ENCODE measurements around the gene RBPJ.

RBPJ gene

DNA sequence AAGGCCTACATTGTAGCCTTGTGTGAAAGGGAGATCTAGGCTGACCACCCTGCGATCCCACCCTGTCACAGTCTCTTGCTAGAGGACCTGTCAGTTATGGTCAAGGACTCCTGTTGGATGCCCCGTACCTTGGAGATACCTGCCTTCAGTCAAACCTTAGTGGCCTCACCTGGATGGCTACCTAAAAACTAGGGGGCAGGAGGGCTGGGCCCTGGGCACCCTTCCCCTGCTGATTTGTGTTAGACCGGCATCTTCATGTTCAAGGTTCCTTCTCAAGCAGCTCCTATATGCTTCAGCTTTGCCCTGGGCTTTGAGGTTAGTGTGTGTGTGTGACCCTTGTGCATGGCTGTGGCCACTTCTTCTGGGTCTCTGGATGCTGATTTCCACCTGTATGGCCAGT lies 134.1 kb downstream of the RBPJ start:
- CTCF ChIA-PET, result interaction anchor here (0.6 to 1.0 kb wide), 2 partner anchors 119 to 409 kb away, joined by 3 read pairs; no protein-coding TSS in a partner anchor
- DNase-seq (ENCODE audit: extremely low spot score), result no peak
- POLR2A ChIA-PET, result no interaction called here
- no peak for TF ChIP-seq FOXK2 (IDR thresholded peaks at IDR 0.05)
- no peak for TF ChIP-seq FOXA1 (IDR thresholded peaks at IDR 0.05)
- TF ChIP-seq SUZ12 (IDR thresholded peaks at IDR 0.05), result no peak
- TF ChIP-seq, protein P1, sequence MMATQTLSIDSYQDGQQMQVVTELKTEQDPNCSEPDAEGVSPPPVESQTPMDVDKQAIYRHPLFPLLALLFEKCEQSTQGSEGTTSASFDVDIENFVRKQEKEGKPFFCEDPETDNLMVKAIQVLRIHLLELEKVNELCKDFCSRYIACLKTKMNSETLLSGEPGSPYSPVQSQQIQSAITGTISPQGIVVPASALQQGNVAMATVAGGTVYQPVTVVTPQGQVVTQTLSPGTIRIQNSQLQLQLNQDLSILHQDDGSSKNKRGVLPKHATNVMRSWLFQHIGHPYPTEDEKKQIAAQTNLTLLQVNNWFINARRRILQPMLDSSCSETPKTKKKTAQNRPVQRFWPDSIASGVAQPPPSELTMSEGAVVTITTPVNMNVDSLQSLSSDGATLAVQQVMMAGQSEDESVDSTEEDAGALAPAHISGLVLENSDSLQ (IDR thresholded peaks at IDR 0.05), result no peak
- TF ChIP-seq HDGF (IDR thresholded peaks at IDR 0.05; ENCODE audit: borderline replicate concordance), result no peak
- no peak for TF ChIP-seq CTBP1 (IDR thresholded peaks at IDR 0.05; ENCODE audit: borderline replicate concordance)
- TF ChIP-seq LEF1 (IDR thresholded peaks at IDR 0.05; ENCODE audit: borderline replicate concordance), result no peak
- TF ChIP-seq BHLHE40 (IDR thresholded peaks at IDR 0.05; ENCODE audit: borderline replicate concordance), result no peak
- no peak for TF ChIP-seq ARNT (IDR thresholded peaks at IDR 0.05)
- TF ChIP-seq L3MBTL2 (conservative IDR thresholded peaks at IDR 0.05), result no peak
- TF ChIP-seq FOXM1 (IDR thresholded peaks at IDR 0.05; ENCODE audit: borderline replicate concordance), result no peak
- no peak for TF ChIP-seq ELF4 (IDR thresholded peaks at IDR 0.05)
- no peak for TF ChIP-seq NFRKB (IDR thresholded peaks at IDR 0.05)
- no peak for TF ChIP-seq SP1 (IDR thresholded peaks at IDR 0.05)
- TF ChIP-seq TARDBP (IDR thresholded peaks at IDR 0.05), result no peak
- TF ChIP-seq ZNF384 (IDR thresholded peaks at IDR 0.05), result no peak

- TF ChIP-seq FOXA1 (IDR thresholded peaks at IDR 0.05) (no peak), FOXK2 (IDR thresholded peaks at IDR 0.05) (no peak), SP1 (IDR thresholded peaks at IDR 0.05) (no peak)
- ChIA-PET CTCF (interaction anchor here (0.6 to 1.0 kb wide), 3 partner anchors 27 to 408 kb away, joined by 3 read pairs; no protein-coding TSS in a partner anchor), POLR2A (interaction anchor here (0.5 kb wide), 1 partner anchor 36 kb away, joined by 4 read pairs; no protein-coding TSS in a partner anchor)
- no peak for DNase-seq (ENCODE audit: extremely low spot score)
Measured at GRCh38 chr4:26455571-26455970, 134.8 kb downstream of the RBPJ start.

DNA sequence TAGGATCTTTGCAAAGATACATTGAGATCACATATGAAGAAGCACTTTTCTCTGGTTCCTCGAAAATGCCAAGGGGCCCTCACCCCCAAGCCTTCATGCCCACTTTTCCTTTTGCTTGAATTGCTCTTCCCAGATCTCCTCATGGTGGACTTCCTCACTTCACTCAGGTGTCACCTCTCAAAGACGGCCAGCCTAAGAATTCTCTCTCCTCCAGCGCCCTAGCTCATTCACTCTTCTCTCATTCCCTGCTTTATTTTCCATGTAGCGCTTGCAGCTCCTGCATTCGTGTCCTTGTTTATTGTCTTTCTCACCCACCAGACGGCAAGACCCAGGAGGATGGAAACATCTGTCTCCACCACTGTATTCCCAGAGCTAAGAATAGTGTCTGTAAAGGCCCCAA lies 136.6 kb downstream of the RBPJ start:
- no peak for TF ChIP-seq ARNT (IDR thresholded peaks at IDR 0.05)
- no peak for TF ChIP-seq LEF1 (IDR thresholded peaks at IDR 0.05; ENCODE audit: borderline replicate concordance)
- no peak for TF ChIP-seq NFRKB (IDR thresholded peaks at IDR 0.05)
- POLR2A ChIA-PET, result no interaction called here
- DNase-seq (ENCODE audit: extremely low spot score), result no peak
- CTCF ChIA-PET, result interaction anchor here (1.4 kb wide), 1 partner anchor 263 kb away, joined by 3 read pairs; no protein-coding TSS in a partner anchor

DNA sequence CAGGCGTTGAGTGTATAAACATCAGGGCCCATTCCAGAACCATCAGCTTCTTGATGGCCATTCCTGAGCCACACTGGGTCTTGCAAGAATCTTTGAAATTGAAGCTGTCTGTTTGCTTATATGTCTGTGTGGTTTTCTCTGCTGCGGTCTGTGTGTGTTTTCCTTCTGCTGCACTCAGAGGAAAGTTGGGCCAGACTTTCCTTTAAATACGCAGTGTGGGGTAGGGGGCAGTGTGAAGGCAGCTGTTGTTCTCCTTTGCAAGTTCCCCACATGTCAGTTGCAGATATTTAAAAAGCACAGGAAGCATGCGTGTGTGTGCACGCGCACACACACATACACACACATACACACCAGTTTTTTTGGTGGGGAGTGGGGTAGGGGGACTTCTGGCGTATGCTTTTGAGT lies 137.3 kb downstream of the RBPJ start:
- TF ChIP-seq L3MBTL2 (conservative IDR thresholded peaks at IDR 0.05), result no peak
- TF ChIP-seq CTBP1 (IDR thresholded peaks at IDR 0.05; ENCODE audit: borderline replicate concordance), result no peak
- no peak for TF ChIP-seq SP1 (IDR thresholded peaks at IDR 0.05)
- no peak for DNase-seq (ENCODE audit: extremely low spot score)
- POLR2A ChIA-PET, result interaction anchor here (1.0 kb wide), 1 partner anchor 110 kb away, joined by 3 read pairs; no protein-coding TSS in a partner anchor
- CTCF ChIA-PET, result interaction anchor here (1.0 to 1.4 kb wide), 3 partner anchors 13 to 262 kb away, joined by 3 read pairs; no protein-coding TSS in a partner anchor

DNA sequence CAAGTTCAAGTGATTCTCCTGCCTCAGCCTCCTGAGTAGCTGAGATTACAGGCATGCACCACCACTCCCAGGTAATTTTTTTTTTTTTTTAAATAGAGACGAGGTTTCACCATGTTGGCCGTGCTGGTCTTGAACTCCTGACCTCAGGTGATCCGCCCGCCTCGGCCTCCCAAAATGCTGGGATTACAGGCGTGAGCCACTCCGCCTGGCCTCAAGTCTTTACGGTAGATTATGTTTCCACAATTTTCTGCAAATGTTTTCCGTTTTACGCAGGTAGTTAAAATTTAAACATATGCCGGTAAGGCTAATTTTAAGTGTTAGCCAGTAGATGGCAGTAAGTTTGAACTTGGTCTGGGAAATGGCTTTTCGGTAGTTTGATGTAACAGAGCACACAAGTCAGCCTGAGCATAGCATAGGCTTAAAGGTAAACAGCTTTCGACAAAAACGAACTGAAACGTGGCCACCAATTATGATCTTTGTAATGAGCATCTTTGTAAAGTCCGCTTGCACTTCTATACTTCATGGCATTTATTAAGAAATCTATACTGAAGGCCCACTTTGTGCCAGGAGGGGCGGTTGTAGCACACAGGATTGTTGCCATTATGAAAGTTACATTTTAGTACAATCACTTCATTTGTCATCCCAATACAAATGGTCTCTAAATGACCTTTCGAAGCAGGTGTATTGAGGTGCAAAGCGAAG lies 138.4 kb downstream of the RBPJ start:
- POLR2A ChIA-PET, result interaction anchor here (1.0 kb wide), 1 partner anchor 129 kb away, joined by 3 read pairs; no protein-coding TSS in a partner anchor
- TF ChIP-seq HDGF (IDR thresholded peaks at IDR 0.05; ENCODE audit: borderline replicate concordance), result no peak
- no peak for TF ChIP-seq NFRKB (IDR thresholded peaks at IDR 0.05)
- TF ChIP-seq SUZ12 (IDR thresholded peaks at IDR 0.05), result no peak
- TF ChIP-seq, protein P1 (IDR thresholded peaks at IDR 0.05), result no peak
- peak; percentile 57 for TF ChIP-seq ZNF384 (IDR thresholded peaks at IDR 0.05)
- DNase-seq (ENCODE audit: extremely low spot score), result peak; percentile 53
- CTCF ChIA-PET, result interaction anchor here (0.5 to 1.4 kb wide), 9 partner anchors 11 to 430 kb away, joined by 3 to 4 read pairs (median 3); no protein-coding TSS in a partner anchor

DNA sequence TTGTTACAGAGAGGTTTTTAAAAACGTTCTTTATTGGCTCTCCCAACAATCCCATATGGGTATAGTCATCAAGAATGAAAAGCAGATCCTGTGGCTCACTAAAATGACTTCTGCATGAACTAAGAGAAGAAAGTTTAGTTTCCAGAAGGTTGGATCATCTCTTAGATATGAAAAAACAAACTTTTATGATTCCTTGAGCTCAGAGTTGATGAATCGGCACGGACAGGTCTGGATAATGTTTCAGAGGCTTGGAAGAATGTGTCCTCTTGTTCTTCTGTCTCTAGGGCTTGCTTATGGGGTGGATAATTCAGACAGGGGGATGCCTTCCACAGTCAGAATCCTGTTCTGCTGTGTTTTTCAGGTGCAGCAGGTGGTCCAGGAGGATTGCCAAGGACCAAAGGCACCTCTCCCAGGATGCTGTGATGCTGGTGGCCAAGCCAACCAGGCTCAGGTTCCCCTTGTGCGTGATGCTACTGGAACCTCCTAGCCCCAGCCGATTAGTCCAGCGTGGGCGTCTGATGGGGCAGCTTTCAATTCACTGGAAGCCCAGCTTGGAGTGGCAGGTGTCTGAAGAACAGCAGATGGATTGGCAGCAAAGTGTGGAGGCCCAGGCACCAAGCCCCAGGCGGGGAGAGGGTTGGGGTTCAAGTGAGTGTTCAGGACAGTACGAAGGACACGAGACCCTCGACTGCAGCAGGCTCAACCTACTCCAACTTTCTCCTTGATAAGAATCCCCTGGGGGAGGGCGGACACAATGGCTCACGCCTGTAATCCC lies 139.1 kb downstream of the RBPJ start:
- DNase-seq (ENCODE audit: extremely low spot score), result no peak
- ChIA-PET POLR2A (interaction anchor here (1.0 kb wide), 1 partner anchor 129 kb away, joined by 3 read pairs; no protein-coding TSS in a partner anchor), CTCF (interaction anchor here (0.5 to 0.7 kb wide), 3 partner anchors 111 to 260 kb away, joined by 3 read pairs; no protein-coding TSS in a partner anchor)
- TF ChIP-seq BHLHE40 (IDR thresholded peaks at IDR 0.05; ENCODE audit: borderline replicate concordance) (no peak), TARDBP (IDR thresholded peaks at IDR 0.05) (no peak), ARNT (IDR thresholded peaks at IDR 0.05) (no peak), SUZ12 (IDR thresholded peaks at IDR 0.05) (no peak), NFRKB (IDR thresholded peaks at IDR 0.05) (no peak), ZNF384 (IDR thresholded peaks at IDR 0.05) (no peak), HDGF (IDR thresholded peaks at IDR 0.05; ENCODE audit: borderline replicate concordance) (no peak), FOXA1 (IDR thresholded peaks at IDR 0.05) (no peak), L3MBTL2 (conservative IDR thresholded peaks at IDR 0.05) (no peak), SP1 (IDR thresholded peaks at IDR 0.05) (no peak), LEF1 (IDR thresholded peaks at IDR 0.05; ENCODE audit: borderline replicate concordance) (no peak), ELF4 (IDR thresholded peaks at IDR 0.05) (no peak)

DNA sequence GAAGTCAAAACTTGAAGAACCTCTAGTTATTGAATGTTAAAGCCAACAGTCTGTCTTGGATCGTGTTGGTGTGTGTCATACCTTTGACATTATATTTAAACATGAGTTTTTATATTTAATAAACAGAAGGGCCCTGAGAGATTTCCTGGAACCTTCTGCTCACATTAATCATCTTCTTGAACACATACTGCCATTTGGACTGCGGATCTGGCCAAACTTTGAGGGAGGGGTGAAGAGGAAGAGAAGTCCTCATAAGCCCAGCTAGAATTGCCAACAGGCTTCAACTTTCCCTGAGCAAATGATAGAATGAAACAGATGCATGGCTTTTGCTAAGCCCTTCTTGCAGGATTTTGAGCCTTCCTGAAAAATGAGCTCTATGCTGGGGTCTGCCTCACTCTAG lies 142.1 kb downstream of the RBPJ start:
- ChIA-PET POLR2A (no interaction called here), CTCF (no interaction called here)
- TF ChIP-seq FOXM1 (IDR thresholded peaks at IDR 0.05; ENCODE audit: borderline replicate concordance), result no peak
- TF ChIP-seq HDGF (IDR thresholded peaks at IDR 0.05; ENCODE audit: borderline replicate concordance), result no peak
- no peak for TF ChIP-seq BHLHE40 (IDR thresholded peaks at IDR 0.05; ENCODE audit: borderline replicate concordance)
- no peak for TF ChIP-seq CTBP1 (IDR thresholded peaks at IDR 0.05; ENCODE audit: borderline replicate concordance)
- no peak for TF ChIP-seq FOXK2 (IDR thresholded peaks at IDR 0.05)
- TF ChIP-seq ELF4 (IDR thresholded peaks at IDR 0.05), result no peak
- TF ChIP-seq L3MBTL2 (conservative IDR thresholded peaks at IDR 0.05), result no peak
- no peak for TF ChIP-seq ARNT (IDR thresholded peaks at IDR 0.05)
- no peak for TF ChIP-seq ZNF384 (IDR thresholded peaks at IDR 0.05)
- TF ChIP-seq, protein P1 (IDR thresholded peaks at IDR 0.05), result no peak
- TF ChIP-seq SUZ12 (IDR thresholded peaks at IDR 0.05), result no peak
- no peak for TF ChIP-seq NFRKB (IDR thresholded peaks at IDR 0.05)
- TF ChIP-seq SP1 (IDR thresholded peaks at IDR 0.05), result no peak
- no peak for TF ChIP-seq LEF1 (IDR thresholded peaks at IDR 0.05; ENCODE audit: borderline replicate concordance)
- no peak for TF ChIP-seq FOXA1 (IDR thresholded peaks at IDR 0.05)
- TF ChIP-seq TARDBP (IDR thresholded peaks at IDR 0.05), result no peak
- DNase-seq (ENCODE audit: extremely low spot score), result no peak
